Prostate gland (tissue), 2 donors: ENCODE data around the gene ARMCX4. TPM values are rescaled to one million over a fixed set of nuclear protein-coding genes. Genes with fewer than 3 reads are reported as not detected.

Experiments used
- DNase-seq: peaks from one replicate; pipeline ENCODE4 v3.0.0-alpha.2; 2019; ENCODE audit warnings: low spot score
- H3K27ac ChIP-seq, 2 donors: fragments of 200-600 bp; sonication (generic); 2 replicates each; pipeline ENCODE4 v1.5.1; 2017 to 2019
- H3K27me3 ChIP-seq: fragments of 200-600 bp; sonication (generic); replicated peaks from 2 replicates; pipeline ENCODE4 v1.5.1; 2019; ENCODE audit not compliant: insufficient read depth
- H3K36me3 ChIP-seq, 2 donors: fragments of 200-600 bp; sonication (generic); 1 replicate in 1 of 2; 2 replicates in 1 of 2; pipeline versions ENCODE4 v1.5.1 to v1.8.1; 2017 to 2019
- H3K4me1 ChIP-seq: fragments of 200-600 bp; sonication (generic); replicated peaks from 2 replicates; pipeline ENCODE4 v1.5.1; 2019
- H3K4me3 ChIP-seq, 2 donors: fragments of 200-600 bp; sonication (generic); 2 replicates each; pipeline ENCODE4 v1.5.1; 2017 to 2019
- H3K9me3 ChIP-seq: fragments of 200-600 bp; sonication (generic); 2 replicates; pipeline ENCODE4 v1.5.1; 2017
- CTCF ChIP-seq, 4 experiments: fragments of 200-600 bp in 2 of 4; fragments of 450-650 bp in 2 of 4; sonication (generic) in 2 of 4; IDR thresholded peaks; 1 replicate in 3 of 4; 2 replicates in 1 of 4; pipeline ENCODE4 v1.5.1; 2016 to 2019; ENCODE audit warnings: antibody characterized with exemption in 4 of 4, mild to moderate bottlenecking in 2 of 4, moderate library complexity in 2 of 4
- POLR2A ChIP-seq: fragments of 450-650 bp; IDR thresholded peaks from one replicate; pipeline ENCODE4 v1.6.1; 2016; ENCODE audit warnings: antibody characterized with exemption, mild to moderate bottlenecking
- POLR2AphosphoS5 ChIP-seq: sonication (generic); formaldehyde crosslinking; IDR thresholded peaks from one replicate; pipeline ENCODE4 v1.6.1; 2017; ENCODE audit warnings: antibody characterized with exemption
- WGBS: methylation state at CpG from one replicate; pipeline ENCODE4 v1.1.5; 2018; 5-methylcytosine and 5-hydroxymethylcytosine counted together
- intact Hi-C: fragments of 100-400 bp; cut with DNase I; formaldehyde crosslinking; loops from one replicate; pipeline ENCODE4 v1.14.2; 2022
- total RNA-seq, 2 donors: library from RNA; depleted of rRNA; stranded (reverse); fragments of >200 nt; gene quantifications; one replicate each; pipeline ENCODE4 v1.1.0, GENCODE V29; 2016

The ARMCX4 gene
- total RNA-seq, 2 donors from 2014 or later: 13.8 to 16.6 TPM

GRCh38 chrX:101507372-101507771 is 22.1 kb downstream of the ARMCX4 start:
- no peak overlapping the region for H3K4me3 ChIP-seq
- no peak for DNase-seq
- no peaks in the 10 kb centered on the region for H3K4me1 ChIP-seq
- H3K9me3 ChIP-seq: no peaks in the 10 kb centered on the region
- intact Hi-C loops: no loop called here
- no peaks in the 10 kb centered on the region for H3K36me3 ChIP-seq
- TF ChIP-seq POLR2AphosphoS5 (no peak), POLR2A (no peak), CTCF (IDR thresholded peaks at IDR 0.05) (no peak)
- H3K27ac ChIP-seq: no peak overlapping the region
- H3K27me3 ChIP-seq: no peaks in the 10 kb centered on the region

GRCh38 chrX:101507986-101508385 is 22.7 kb downstream of the ARMCX4 start:
- H3K4me3 ChIP-seq: no peak overlapping the region
- H3K27me3 ChIP-seq: no peaks in the 10 kb centered on the region
- intact Hi-C loops: no loop called here
- WGBS: 94% methylated on average over 4 of the region's 4 CpGs
- no peaks in the 10 kb centered on the region for H3K36me3 ChIP-seq
- TF ChIP-seq POLR2A (no peak), CTCF (IDR thresholded peaks at IDR 0.05) (no peak), POLR2AphosphoS5 (no peak)
- no peaks in the 10 kb centered on the region for H3K4me1 ChIP-seq
- DNase-seq: no peak
- H3K9me3 ChIP-seq: no peaks in the 10 kb centered on the region
- no peak overlapping the region for H3K27ac ChIP-seq

GRCh38 chrX:101530944-101531343 is 45.7 kb downstream of the ARMCX4 start:
- no peak for TF ChIP-seq CTCF (IDR thresholded peaks at IDR 0.05)
- no peak for TF ChIP-seq POLR2AphosphoS5
- no peak for TF ChIP-seq POLR2A
- H3K27ac ChIP-seq: no peak overlapping the region
- no peak for DNase-seq
- intact Hi-C loops: no loop called here
- no peak overlapping the region for H3K4me3 ChIP-seq
- WGBS: 81% methylated on average over 2 of the region's 2 CpGs
- no peaks in the 10 kb centered on the region for H3K9me3 ChIP-seq
- no peaks in the 10 kb centered on the region for H3K27me3 ChIP-seq
- no peaks in the 10 kb centered on the region for H3K4me1 ChIP-seq
- H3K36me3 ChIP-seq: no peaks in the 10 kb centered on the region

Other genes with a start within 250 kb of the ARMCX4 start
- 10 to 100 TPM in 1 of 2 donors, not detected in 1; 54.6 TPM for gene TAF7L, start 194.1 kb upstream of the ARMCX4 start, total RNA-seq
- gene TIMM8A, start 136.7 kb upstream of the ARMCX4 start, total RNA-seq: 1 to 10 TPM; 4.0 to 4.9 TPM
- gene BTK, start 99.3 kb upstream of the ARMCX4 start, total RNA-seq: 1 to 10 TPM; 1.3 to 2.4 TPM
- 1,000 to 10,000 TPM in 1 of 2 donors, 100 to 1,000 TPM in 1; 863 to 2,403 TPM for gene RPL36A, start 94.4 kb upstream of the ARMCX4 start, total RNA-seq
- 10 to 100 TPM; 12.6 to 16.4 TPM for gene GLA, start 77.5 kb upstream of the ARMCX4 start, total RNA-seq
- 10 to 100 TPM; 43.7 to 56.3 TPM for gene HNRNPH2, start 77.2 kb upstream of the ARMCX4 start, total RNA-seq
- gene ARMCX1, start 65.1 kb downstream of the ARMCX4 start, total RNA-seq: 10 to 100 TPM; 23.5 to 41.3 TPM
- gene ARMCX6, start 132.5 kb downstream of the ARMCX4 start, total RNA-seq: 10 to 100 TPM; 27.3 to 33.1 TPM
- gene ARMCX3, start 137.7 kb downstream of the ARMCX4 start, total RNA-seq: 10 to 100 TPM; 59.6 to 69.4 TPM
- gene ARMCX2, start 174.4 kb downstream of the ARMCX4 start, total RNA-seq: 10 to 100 TPM; 26.4 to 58.6 TPM